Skeletal muscle satellite cell (primary cell): ENCODE data around the gene EMILIN2.

Experiments used
- H3K27me3 ChIP-seq: 2 replicates; pipeline ENCODE4 v1.7.0; 2013; ENCODE audit warnings: low read length; ENCODE audit not compliant: control insufficient read depth, insufficient read depth
- H3K36me3 ChIP-seq: 2 replicates; pipeline ENCODE4 v1.7.0; 2013; ENCODE audit warnings: mild to moderate bottlenecking, control low read depth, low read length; ENCODE audit not compliant: insufficient read depth
- H3K4me1 ChIP-seq: 2 replicates; pipeline ENCODE4 v1.7.0; 2013; ENCODE audit warnings: low read length; ENCODE audit not compliant: control insufficient read depth, insufficient read depth
- H3K4me2 ChIP-seq: 2 replicates; pipeline ENCODE4 v1.7.0; 2013; ENCODE audit warnings: mild to moderate bottlenecking, low read length
- H3K4me3 ChIP-seq: 2 replicates; pipeline ENCODE4 v1.7.0; 2013; ENCODE audit warnings: low read length
- H3K9ac ChIP-seq: 2 replicates; pipeline ENCODE4 v1.7.0; 2013; ENCODE audit warnings: mild to moderate bottlenecking, low read depth, low read length, moderate library complexity
- H3K9me3 ChIP-seq: replicated peaks from 2 replicates; pipeline ENCODE4 v1.7.0; 2013; ENCODE audit warnings: mild to moderate bottlenecking, control low read depth, low read length

Gene EMILIN2

DNA sequence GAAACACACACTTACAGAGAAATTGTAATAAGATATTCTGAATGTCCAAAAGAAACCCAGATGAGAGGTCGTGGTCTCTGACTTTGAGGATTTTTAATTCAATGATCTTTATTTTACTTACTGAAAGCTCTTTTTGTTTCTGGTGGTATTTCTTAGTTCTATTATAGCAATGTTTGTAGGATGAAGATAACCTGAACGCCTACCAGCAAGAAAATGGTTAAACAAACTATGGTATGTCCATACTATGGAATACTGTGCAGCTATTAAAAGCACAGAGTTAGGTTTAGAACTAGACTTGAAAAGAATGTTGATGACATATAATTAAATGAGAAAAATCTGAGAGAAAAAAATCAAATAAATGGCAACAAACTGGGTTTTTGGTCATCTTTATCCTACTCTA is 105.8 kb downstream of the EMILIN2 start:
- Histone ChIP-seq H3K9ac (no peak overlapping the region), H3K36me3 (peaks cover 60% of the 10 kb centered on the region), H3K27me3 (no peaks in the 10 kb centered on the region), H3K4me3 (no peak overlapping the region), H3K4me1 (no peaks in the 10 kb centered on the region), H3K4me2 (no peak overlapping the region), H3K9me3 (no peaks in the 10 kb centered on the region)

DNA sequence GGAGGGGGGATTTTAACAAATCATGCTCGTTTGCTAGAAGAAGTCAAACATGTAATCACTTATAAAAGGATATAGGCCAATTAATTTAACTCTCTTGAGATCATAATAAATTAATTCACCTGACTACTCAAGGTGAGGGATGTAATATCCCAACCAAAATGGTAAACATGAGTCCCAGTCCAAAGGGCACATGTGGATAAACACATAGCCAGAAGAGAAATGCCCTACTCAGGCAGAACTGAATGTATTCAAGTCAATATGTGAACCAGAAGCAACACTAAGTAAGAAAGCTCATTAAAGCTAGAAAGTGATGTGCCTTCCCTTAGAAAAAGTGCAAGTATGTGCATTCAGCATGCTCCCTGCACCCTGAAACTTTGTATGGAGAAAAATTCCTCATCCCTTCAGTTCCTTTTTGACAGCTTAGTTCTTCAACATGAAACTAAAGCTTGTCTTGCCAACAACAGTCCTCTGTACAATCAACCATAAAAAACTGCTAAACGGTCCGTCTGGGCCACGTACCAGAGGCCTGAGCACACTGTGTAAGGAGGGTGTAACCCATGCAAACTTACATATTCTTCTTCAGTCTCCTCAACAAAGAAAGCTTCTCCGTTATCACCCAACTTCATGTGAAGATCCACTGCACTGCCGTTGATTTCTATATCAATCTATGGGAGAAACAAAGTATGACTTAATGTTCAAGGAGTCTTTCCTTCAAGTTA is 107.3 kb downstream of the EMILIN2 start:
- H3K36me3 ChIP-seq = peaks cover 64% of the 10 kb centered on the region
- H3K9me3 ChIP-seq = no peaks in the 10 kb centered on the region
- H3K9ac ChIP-seq = no peak overlapping the region
- H3K4me2 ChIP-seq = no peak overlapping the region
- H3K4me3 ChIP-seq = no peak overlapping the region
- H3K4me1 ChIP-seq = no peaks in the 10 kb centered on the region
- H3K27me3 ChIP-seq = no peaks in the 10 kb centered on the region

DNA sequence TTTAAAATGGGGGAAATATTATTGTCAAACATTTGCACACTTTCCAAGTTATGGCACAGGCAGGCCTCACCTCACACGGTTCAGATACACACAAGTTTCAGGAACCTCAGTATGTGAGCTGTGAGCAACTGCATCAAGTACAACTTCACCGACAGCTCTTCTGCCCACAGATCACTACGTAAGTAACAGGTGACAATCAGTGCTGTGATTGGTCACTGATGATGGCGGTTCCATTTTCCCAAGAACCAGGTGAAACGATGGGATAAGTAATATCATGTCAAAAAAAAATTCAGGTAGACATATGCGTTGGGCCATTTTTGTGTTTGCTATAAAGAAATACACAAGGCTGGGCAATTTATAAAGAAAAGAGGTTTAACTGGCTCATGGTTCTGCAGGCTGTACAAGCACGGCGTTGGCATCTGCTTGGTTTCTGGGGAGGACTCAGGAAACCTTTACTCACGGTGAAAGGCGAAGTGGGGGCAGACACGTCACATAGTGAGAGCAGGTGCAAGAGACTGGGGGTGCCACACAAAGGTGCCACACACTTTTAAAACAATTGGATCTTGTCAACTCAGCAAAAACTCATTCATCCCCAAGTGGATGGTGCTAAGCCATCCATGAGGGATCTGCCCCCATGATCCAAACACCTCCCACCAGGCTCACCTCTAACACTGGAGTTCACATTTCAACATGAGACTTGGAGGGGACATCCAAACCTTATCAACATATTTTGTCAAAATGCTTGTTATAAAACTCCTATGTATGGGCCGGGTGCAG is 108.3 kb downstream of the EMILIN2 start:
- no peaks in the 10 kb centered on the region for H3K27me3 ChIP-seq
- H3K9ac ChIP-seq = no peak overlapping the region
- H3K36me3 ChIP-seq = peaks cover 67% of the 10 kb centered on the region
- no peaks in the 10 kb centered on the region for H3K9me3 ChIP-seq
- no peak overlapping the region for H3K4me2 ChIP-seq
- no peak overlapping the region for H3K4me3 ChIP-seq
- H3K4me1 ChIP-seq = no peaks in the 10 kb centered on the region

DNA sequence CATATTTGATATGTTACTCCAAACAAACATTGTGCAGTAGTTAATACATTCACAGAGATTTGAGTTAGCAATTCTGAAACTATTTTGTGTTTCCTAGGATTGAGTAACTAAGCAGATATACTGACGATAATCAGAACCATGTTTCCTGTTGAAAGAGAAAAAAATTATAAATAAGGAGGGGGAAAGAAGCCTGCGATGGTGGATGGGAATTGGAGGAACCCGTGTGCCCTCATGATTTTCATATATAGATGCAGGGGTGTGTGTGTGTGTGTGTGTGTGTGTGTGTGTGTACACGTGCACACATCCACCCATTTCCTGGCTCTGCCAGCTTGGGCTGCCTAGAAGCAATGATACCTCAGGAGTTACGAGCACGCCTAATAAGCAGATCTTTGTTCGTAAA is 109.2 kb downstream of the EMILIN2 start:
- peaks cover 57% of the 10 kb centered on the region for H3K36me3 ChIP-seq
- no peaks in the 10 kb centered on the region for H3K9me3 ChIP-seq
- no peak overlapping the region for H3K9ac ChIP-seq
- no peak overlapping the region for H3K4me3 ChIP-seq
- H3K4me2 ChIP-seq = no peak overlapping the region
- no peaks in the 10 kb centered on the region for H3K27me3 ChIP-seq
- no peaks in the 10 kb centered on the region for H3K4me1 ChIP-seq

DNA sequence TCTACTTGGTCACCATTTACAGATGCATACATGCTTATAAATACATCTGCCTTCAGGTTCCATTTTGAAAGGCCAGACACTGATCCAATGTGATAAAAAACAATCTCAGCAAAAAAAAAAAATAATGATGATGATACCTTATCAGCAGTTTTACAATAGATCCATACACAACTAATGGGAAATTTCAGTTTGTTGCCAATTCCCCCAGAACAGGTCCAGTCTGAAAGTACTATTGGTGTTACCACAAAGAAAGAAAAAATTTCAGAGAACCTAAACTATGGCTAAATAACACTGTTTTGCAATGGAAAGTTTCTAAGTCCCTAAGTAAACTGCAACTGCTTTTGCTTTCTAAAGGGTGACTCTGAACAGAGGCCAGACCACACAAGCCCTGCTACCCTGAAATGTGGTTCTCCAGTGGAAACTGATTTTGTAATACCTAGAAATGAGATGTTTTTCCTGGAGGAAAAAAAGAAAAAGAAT is 112.1 kb downstream of the EMILIN2 start:
- Histone ChIP-seq H3K9ac (no peak overlapping the region), H3K4me2 (no peak overlapping the region), H3K36me3 (peaks cover 38% of the 10 kb centered on the region), H3K4me3 (no peak overlapping the region), H3K4me1 (no peaks in the 10 kb centered on the region), H3K9me3 (no peaks in the 10 kb centered on the region), H3K27me3 (no peaks in the 10 kb centered on the region)

DNA sequence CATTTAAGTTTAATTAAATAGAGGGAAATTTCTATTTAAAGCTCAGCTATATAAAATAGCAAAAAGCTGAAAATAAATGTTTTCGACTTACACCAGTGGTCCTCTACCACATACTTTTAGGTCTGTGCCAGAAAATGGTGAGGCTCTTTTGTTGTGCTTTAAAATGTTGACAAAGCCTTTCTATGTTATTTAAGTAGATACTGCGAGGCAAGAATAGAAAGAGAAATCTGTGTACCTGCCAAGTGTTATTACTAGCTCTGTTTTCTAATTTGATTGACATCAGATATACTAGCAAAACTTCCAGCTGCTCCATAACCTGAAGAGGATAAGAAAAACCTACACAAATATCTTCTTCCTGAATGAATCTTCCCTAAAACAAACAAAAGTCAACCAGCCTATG is 112.5 kb downstream of the EMILIN2 start:
- H3K4me3 ChIP-seq = no peak overlapping the region
- peaks cover 33% of the 10 kb centered on the region for H3K36me3 ChIP-seq
- H3K4me1 ChIP-seq = no peaks in the 10 kb centered on the region
- no peaks in the 10 kb centered on the region for H3K27me3 ChIP-seq
- H3K4me2 ChIP-seq = no peak overlapping the region
- no peaks in the 10 kb centered on the region for H3K9me3 ChIP-seq
- H3K9ac ChIP-seq = no peak overlapping the region

DNA sequence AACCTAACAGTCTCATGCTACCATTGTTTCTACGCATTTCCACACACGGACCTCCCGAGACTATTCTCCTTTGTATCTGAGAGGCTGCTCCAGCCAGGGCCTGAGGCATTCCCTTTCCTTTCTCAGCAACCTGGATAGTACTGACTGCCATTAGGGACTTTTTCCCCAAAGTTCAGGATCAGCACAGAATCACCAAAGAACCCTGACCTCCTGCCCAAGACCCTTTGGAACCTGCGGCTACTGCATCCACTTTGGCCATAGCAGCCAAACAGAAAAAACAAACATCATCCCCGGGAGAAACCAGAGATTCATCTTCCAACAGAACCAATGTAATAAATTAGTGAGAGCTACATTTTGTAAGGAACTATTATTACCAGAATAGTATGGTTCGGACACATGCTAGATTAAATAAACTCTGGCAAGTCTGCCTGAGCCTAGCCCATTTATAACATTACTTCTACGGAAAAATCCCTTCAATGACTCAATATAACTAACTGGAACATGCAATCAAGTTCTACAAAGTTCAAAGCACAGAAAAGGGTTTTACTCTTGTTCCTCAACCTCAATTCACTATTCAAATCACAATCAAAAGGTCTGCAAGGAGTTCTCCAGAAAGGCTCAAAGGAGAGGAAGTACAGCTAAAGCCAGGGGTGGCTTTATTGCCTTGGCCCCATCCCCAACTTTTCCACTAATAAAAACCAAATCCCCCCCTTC is 114.3 kb downstream of the EMILIN2 start:
- Histone ChIP-seq H3K9me3 (no peaks in the 10 kb centered on the region), H3K4me3 (no peak overlapping the region), H3K4me1 (no peaks in the 10 kb centered on the region), H3K27me3 (no peaks in the 10 kb centered on the region), H3K9ac (no peak overlapping the region), H3K36me3 (peaks cover 24% of the 10 kb centered on the region), H3K4me2 (no peak overlapping the region)

DNA sequence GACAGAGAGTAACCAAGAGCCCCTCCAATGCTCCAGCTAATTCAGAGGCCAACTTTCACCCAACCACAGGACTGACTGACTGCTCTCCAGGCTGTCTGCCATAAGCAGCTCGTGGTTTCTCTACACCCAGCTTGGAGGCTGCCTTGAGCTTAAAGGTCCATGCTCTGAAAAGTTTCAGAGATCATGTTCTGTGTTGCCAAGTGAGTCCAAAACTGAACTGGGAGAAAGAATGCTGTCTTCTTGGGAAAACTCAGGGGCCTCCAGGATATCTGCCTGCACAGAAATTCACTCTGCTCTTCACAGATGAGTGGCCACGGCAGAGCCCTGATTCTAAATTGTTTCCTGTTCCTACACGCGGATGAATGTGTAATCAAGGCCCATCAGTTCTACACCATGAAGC is 115.0 kb downstream of the EMILIN2 start:
- no peak overlapping the region for H3K4me3 ChIP-seq
- no peak overlapping the region for H3K9ac ChIP-seq
- no peaks in the 10 kb centered on the region for H3K4me1 ChIP-seq
- H3K27me3 ChIP-seq = no peaks in the 10 kb centered on the region
- no peak overlapping the region for H3K4me2 ChIP-seq
- no peaks in the 10 kb centered on the region for H3K9me3 ChIP-seq
- H3K36me3 ChIP-seq = peaks cover 17% of the 10 kb centered on the region

DNA sequence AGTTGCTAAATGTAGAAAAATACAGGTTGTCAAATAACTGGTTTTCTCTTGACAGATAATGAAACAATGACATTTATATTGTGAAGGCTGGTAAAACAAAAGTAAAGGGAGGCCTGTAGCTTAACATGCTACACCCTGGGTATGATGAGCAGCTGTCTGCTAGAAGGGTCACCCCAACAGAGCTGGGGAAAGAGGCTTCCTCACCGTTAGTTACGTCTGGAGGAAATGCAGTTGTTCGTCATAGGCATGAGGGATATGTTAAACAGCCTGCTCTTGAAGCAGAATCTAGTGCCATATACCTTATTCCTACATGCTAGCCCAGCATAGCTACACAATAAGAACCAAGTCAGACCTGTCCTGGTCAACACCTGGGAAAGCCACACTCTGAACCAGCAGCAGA is 116.2 kb downstream of the EMILIN2 start:
- Histone ChIP-seq H3K36me3 (peaks cover 9% of the 10 kb centered on the region), H3K27me3 (no peaks in the 10 kb centered on the region), H3K4me1 (no peaks in the 10 kb centered on the region), H3K4me3 (no peak overlapping the region), H3K9ac (no peak overlapping the region), H3K4me2 (no peak overlapping the region), H3K9me3 (no peaks in the 10 kb centered on the region)

DNA sequence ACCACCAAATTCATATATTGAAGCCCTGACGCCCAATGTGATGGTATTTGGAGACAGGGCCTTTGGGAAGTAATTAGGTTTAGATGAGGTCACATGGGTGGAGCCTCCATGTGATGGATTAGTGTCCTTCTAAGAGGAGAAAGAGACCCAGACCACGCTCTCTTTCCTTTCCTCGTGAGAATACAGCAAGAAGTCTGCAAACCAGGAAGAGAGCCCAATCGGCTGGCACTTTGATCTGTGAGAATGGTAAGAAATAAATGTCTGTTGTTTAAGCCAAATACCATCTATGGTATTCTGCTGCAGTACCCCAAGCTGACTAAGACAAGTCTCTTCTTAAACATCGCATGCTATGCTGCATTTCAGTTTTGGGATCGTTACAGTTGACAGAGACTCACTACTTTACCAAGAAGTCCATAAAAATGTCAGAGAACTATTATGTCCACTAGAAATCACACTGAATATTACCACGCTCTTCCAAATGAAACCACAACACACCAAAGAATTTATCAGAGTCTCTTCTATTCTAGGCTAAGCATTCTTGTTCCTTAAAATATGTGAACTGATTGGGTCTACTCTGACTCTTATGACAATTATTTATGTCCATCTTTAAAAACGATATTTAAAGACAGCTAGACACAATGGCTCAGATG is 117.7 kb downstream of the EMILIN2 start:
- Histone ChIP-seq H3K9ac (no peak overlapping the region), H3K27me3 (no peaks in the 10 kb centered on the region), H3K4me3 (no peak overlapping the region), H3K36me3 (peaks cover 2% of the 10 kb centered on the region), H3K4me2 (no peak overlapping the region), H3K4me1 (no peaks in the 10 kb centered on the region), H3K9me3 (no peaks in the 10 kb centered on the region)
